ENCODE measurements around the gene RAD51B.
"Not testable (repeated sequence)": the region's sequence is repeated elsewhere in the genome, so short reads cannot be mapped to it uniquely, and the experiment has no call there.

The RAD51B gene

GRCh38 chr14:68426661-68427549 is 607.3 kb downstream of the RAD51B start:
- no peak for DNase-seq

GRCh38 chr14:68427550-68427890 is 607.9 kb downstream of the RAD51B start:
- no peak for DNase-seq

GRCh38 chr14:68428900-68429299 is 609.3 kb downstream of the RAD51B start:
- not testable (repeated sequence) for DNase-seq

- DNase-seq: not testable (repeated sequence)
These were observed 614.6 kb downstream of the RAD51B start for GRCh38 chr14:68434173-68434572.

GRCh38 chr14:68435631-68436030 is 616.1 kb downstream of the RAD51B start:
- DNase-seq: not testable (repeated sequence)

GRCh38 chr14:68439676-68440075 is 620.1 kb downstream of the RAD51B start:
- no peak for DNase-seq

GRCh38 chr14:68440820-68441219 is 621.2 kb downstream of the RAD51B start:
- no peak for DNase-seq

GRCh38 chr14:68441542-68441941 is 622.0 kb downstream of the RAD51B start:
- no peak for DNase-seq

GRCh38 chr14:68442828-68443629 is 623.5 kb downstream of the RAD51B start:
- no peak for DNase-seq

- no peak for DNase-seq
These were observed 625.0 kb downstream of the RAD51B start for GRCh38 chr14:68444449-68445168.

- DNase-seq: no peak
These were observed 626.9 kb downstream of the RAD51B start for GRCh38 chr14:68446243-68447040.

- DNase-seq: no peak
These were observed 628.1 kb downstream of the RAD51B start for GRCh38 chr14:68447581-68448251.

- DNase-seq: no peak
These were observed 628.8 kb downstream of the RAD51B start for GRCh38 chr14:68448252-68448902.

- no peak for DNase-seq
These were observed 630.1 kb downstream of the RAD51B start for GRCh38 chr14:68449561-68450181.

- no peak for DNase-seq
These were observed 631.0 kb downstream of the RAD51B start for GRCh38 chr14:68450391-68451120.

- no peak for DNase-seq
These were observed 632.3 kb downstream of the RAD51B start for GRCh38 chr14:68451696-68452373.

GRCh38 chr14:68458253-68458652 is 638.7 kb downstream of the RAD51B start:
- no peak for DNase-seq

- peak; percentile 32 for DNase-seq
These were observed 639.4 kb downstream of the RAD51B start for GRCh38 chr14:68458840-68459469.

Data from NCI-H510A (cell line).